GM18517 (cell line): ENCODE measurements around the gene TMA16.
A peak's percentile ranks its signal among the peaks of the same experiment; 100 is the strongest.
"Not testable (repeated sequence)": the region's sequence is repeated elsewhere in the genome, so short reads cannot be mapped to it uniquely, and the experiment has no call there.

ENCODE experiments used
- ATAC-seq: cut with Tn5 transposase; IDR thresholded peaks from one replicate; pipeline ENCODE4 v1.9.1; 2021; ENCODE audit warnings: mild to moderate bottlenecking, moderate library complexity; ENCODE audit not compliant: unreplicated experiment

The TMA16 gene

GRCh38 chr4:163494360-163495241 is at the start of gene TMA16:
Gene TMA16 (plus strand): TSS chr4:163494690. CDS start chr4:163494802, 112 bp downstream.
- ATAC-seq, result peak; percentile 77

DNA sequence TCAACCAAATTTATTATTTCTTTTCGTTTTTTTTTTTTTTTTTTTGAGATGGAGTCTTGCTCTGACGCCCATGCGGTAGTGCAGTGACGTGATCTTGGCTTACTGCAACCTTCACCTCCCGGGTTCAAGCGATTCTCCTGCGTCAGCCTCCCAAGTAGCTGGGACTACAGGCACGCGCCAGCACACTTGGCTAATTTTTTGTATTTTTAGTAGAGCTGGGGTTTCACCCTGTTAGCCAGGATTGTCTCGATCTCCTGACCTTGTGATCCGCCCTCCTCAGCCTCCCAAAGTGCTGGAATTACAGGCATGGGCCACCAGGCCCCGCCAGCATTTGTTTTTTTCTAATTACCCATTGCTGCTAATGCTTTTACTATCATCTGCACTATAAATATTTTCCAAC is 47.5 kb upstream of the TMA16 start:
- not testable (repeated sequence) for ATAC-seq

DNA sequence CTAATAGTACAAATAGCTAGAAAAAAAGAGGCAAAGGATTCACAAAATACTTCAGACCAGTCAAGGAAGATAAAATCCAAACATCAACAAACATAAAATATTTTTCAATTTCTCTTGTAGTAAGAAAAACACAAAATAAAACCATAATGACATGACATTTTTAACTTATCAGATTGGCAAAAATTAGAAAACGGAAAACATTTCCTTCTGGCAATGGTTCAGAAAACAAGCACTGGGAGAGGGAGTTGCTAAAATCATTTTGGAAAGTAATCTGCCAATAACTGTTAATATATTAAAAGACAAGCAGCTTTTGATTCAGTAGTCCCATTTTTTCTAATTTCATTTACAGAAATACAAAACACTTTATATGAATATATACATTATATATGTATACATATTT is 47.0 kb upstream of the TMA16 start:
- no peak for ATAC-seq

- no peak for ATAC-seq
Measured at GRCh38 chr4:163448540-163449203, 45.8 kb upstream of the TMA16 start.

DNA sequence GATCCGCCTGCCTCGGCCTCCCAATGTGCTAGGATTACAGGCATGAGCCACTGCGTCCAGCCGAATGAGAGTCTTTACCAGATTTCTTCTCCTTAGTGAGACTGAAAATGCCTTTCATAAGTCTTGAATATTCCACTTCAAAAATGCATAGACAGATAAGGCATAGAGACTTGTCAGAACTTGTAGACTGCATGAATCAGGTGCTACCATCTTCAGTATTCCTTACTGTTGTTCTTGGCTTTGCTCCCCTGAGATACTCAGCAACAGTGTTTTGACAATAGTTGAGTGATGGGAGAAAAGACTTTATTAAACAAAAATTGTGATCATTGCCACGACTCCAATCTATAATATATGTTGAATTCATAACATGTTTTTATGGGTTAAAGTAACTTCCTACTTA is 31.9 kb upstream of the TMA16 start:
- ATAC-seq, result no peak

DNA sequence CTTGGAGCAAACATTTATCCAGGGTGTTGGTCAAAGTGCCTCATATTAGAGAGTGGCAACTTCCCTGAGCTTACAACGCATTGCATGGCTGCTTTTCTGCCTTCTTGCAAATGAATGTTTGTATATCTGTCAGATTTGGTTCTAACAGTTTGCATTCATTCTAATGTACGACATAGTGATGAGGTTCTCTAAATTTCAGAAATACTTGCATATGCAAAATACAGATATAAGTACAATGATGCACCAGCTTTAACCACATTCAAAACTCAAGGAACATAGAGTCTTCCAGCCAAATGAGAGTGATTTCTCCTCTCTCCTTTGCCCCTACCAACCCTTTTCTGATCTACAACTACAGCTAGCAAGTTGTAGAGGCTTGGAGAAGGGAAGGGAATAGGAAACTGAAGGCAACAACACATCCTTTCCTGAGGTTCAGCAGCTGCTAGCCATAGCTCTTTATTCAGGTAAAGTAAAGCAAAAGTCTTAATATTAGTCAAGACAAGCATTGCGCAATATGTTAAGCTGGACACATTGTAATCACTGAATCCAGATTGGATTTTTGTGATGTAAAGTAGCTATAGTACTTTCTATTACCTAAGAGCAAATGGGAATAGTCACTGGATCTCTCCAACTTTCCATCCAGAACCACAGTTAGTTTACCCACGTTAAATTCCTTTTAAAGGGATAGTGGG is 27.3 kb upstream of the TMA16 start:
- no peak for ATAC-seq

DNA sequence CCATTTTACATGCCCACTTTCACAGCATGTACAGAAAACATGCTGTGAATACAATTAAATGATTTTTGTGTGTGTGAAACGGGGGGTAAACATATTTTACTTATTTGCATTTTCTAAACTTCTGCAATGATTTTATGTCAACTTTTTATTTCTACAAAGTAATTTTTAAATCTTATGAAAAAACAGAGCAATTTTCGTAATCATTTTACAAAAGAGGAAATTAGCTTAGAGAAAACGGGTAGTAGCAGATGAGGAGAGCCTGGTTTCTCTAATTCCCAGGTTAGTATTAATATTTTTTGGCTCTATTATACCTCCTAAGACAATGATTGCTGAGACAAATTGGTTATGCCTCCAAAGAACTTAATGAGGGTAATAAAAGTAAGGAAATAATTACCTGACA is 24.1 kb upstream of the TMA16 start:
- no peak for ATAC-seq

DNA sequence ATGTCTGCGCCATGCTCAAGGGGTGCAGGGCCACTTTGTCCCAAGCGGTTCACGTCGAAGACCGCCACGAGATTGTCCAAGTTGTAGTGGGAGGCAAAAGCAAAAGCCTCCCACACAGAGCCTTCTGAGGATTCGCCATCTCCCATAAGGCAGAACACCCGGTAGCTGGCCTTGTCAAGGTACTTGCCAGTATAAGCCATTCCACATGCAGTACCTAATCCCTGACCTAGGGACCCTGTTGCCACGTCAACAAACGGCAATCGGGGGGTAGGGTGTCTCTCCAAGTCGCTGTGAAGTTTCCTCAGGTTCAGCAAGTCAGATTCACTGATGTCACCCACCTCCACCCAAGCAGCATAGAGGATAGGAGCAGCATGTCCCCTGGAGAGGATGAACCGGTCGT is 21.4 kb upstream of the TMA16 start:
- ATAC-seq, result no peak

DNA sequence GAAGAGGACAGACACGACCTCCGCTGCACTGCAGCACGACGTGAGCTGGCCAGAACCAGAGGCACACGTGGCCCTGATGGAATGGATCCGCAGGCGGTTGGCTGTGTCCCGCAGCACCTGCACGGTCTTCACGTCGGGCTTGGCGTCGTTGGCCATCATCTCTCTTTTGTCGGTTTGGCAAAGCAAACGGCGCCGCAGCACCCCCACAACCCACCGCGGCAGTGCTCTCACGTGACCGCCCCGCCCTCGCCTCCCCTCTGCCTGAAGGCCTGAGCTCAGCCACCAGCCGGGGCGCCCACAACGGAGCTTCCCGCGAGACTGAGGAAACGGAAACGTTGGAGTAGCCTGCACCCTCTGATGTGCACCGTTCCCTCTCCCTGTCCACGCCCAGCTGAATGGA is 20.9 kb upstream of the TMA16 start, which contains the start of gene TKTL2:
TKTL2 (minus strand) TSS at position 179 of the 400 bp plus-strand sequence; CDS start at position 159, 20 bp downstream.
- ATAC-seq, result no peak

DNA sequence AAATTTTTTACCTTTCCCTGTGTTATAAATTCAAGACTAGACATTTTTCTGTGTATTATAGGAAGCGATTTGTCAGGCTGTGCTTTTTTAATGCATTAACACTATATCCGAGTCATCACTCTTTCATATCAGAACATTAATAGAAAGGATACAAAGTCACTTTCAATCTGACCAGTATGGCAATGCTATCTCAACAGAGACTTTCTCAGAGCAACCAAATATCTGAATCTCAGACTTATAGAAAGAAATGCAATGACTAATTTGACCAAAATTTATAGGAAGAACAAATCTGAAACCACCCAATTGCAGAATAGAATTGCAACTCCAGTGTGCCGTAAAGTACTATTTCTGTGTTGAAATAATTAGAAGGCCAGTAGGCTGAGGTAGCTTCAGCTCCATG is 20.5 kb upstream of the TMA16 start:
- ATAC-seq, result no peak

DNA sequence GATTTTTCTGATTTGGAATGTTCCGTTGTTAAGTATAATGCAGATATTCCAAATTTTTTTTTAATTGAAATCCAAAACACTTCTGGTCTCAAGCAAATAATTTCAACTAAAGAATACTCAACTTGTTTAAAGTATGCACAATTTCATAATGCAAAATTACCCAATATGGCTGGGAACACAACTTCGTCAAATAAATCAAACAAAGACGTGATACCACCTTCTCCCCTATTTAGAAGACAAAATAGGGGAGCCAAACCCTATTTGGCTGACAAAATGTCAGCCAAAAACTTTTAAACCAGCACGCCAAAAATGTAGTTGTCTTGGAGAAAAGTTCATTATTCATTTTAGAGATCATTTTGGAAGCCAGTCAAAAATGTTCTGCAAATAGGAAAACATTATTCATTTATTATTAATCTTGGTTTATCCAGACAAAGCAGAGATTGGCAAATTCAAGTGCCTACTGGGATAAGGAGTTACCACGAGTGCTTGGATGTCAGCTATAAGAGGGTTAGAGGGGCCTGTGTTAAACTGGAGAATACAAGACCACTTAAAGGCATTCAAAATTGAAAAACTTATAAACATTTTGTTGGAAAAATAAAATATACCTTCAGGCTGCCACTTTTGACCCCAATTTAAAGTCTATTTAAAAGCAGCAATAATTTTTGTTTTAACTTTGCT is 17.6 kb upstream of the TMA16 start:
- ATAC-seq, result no peak

GRCh38 chr4:163482190-163482589 is 12.3 kb upstream of the TMA16 start:
- peak; percentile 74 for ATAC-seq

DNA sequence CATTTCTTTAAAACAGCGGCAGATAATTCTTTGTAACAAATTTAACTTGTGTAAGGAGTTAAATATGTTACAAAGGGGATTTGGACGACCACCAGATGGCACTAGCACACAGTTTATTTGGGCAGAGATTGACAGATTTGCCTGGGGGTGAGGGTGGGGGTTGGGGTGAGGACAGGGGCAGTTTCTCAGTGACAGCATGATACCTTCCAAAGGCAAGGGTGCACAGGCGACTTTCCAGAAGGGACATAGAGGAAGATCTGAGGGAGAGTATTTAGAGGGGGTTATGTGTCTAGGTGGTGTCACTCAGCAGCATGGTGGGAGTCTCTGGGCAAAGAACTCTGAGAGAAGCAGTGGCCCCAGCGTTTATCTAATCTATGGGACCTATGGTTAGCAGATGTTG is 9.6 kb upstream of the TMA16 start:
- peak; percentile 53 for ATAC-seq

DNA sequence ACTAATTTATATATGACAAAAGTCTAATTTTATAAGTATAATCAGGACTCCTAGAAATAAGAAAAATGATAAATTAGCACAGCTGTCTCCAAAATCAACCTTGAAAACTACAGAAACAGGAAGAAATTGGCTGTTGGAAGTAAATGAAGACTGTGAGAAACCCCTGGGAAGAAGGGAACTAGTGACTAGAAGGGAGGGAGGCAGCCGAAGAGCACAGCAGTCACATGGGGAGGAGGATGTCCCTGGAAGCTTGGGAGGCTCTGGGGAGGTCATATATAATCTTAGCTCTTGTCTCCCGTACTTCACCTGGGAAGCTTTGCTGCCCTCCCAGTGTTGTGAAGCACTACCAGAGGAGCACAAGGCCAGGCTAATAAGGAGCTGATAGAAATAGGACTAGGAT is 8.9 kb upstream of the TMA16 start:
- ATAC-seq, result no peak

DNA sequence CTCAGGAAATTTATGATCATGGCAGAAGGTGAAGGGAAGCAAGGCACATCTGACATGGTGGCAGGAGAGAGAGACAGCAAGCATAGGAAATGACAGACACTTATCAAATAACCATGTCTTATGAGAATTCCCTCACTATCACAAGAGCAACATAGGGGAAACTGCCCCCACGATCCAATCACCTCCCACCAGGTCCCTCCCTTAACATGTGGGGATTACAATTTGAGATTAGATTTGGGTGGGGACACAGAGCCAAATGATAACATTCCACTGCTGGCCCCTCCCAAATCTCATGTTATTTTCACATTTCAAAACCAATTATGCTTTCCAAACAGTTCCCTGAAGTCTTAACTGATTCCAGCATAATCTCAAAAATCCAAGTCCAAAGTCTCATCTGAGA is 8.2 kb upstream of the TMA16 start:
- ATAC-seq, result no peak

- no peak for ATAC-seq
Measured at GRCh38 chr4:163489929-163490328, 4.6 kb upstream of the TMA16 start.

DNA sequence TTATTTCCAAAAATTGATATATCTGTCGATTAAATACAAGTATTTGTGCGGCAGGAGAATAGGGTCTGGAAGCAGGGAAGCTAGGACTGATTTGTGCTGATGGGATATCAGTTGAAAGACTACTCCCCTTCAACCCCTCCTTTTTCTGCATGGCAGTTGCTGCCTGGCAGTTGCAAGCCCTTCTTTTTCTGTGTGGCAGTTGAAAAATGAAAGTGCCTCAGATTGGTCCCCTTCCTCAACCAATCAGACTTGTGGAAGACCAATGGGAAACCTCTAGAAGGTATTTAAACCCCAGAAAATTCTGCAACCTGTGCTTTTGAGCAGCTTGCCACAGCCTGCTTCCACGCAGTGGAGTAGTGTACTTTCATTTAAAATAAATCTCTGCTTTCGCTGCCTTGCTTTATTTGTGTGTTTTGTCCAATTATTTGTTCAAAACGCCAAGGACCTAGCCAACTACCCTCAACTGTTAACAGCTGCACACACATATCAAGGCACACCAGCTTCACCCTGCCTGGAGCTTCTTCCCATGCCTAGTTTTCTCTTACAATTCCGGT is 1.5 kb upstream of the TMA16 start:
- ATAC-seq, result no peak

GRCh38 chr4:163493643-163494359 is 689 bp upstream of the TMA16 start:
- ATAC-seq, result peak; percentile 34

- ATAC-seq, result peak; percentile 33
Measured at GRCh38 chr4:163495900-163496299, 1.4 kb downstream of the TMA16 start.

- no peak for ATAC-seq
Measured at GRCh38 chr4:163500586-163500985, 6.1 kb downstream of the TMA16 start.
